Stomach (tissue), 9 donors: ENCODE measurements around the gene SMIM14. TPM values are rescaled to one million over a fixed set of nuclear protein-coding genes. Genes with fewer than 3 reads are reported as not detected.
"Not testable (repeated sequence)": the region's sequence is repeated elsewhere in the genome, so short reads cannot be mapped to it uniquely, and the experiment has no call there.

Source experiments
- DNase-seq, 2 donors: peaks; one replicate each; pipeline versions ENCODE4 v3.0.0 to v3.0.0-alpha.2; 2013 to 2019
- H3K27ac ChIP-seq, 5 donors: fragments of 200-600 bp in 4 of 5; sonication (generic) in 4 of 5; one replicate each; pipeline ENCODE4 v1.5.1; 2013 to 2019; ENCODE audit warnings: mild to moderate bottlenecking in 1 of 5, moderate library complexity in 1 of 5
- H3K27me3 ChIP-seq, 3 donors: fragments of 200-600 bp; sonication (generic); one replicate each; pipeline ENCODE4 v1.5.1; 2017 to 2019; ENCODE audit warnings: mixed run types in 1 of 3
- H3K36me3 ChIP-seq, 4 donors: fragments of 200-600 bp; sonication (generic); 1 replicate in 3 of 4; 2 replicates in 1 of 4; pipeline ENCODE4 v1.5.1; 2016 to 2019
- H3K4me1 ChIP-seq, 4 donors: fragments of 200-600 bp; sonication (generic); one replicate each; pipeline ENCODE4 v1.5.1; 2016 to 2019
- H3K4me3 ChIP-seq, 4 donors: fragments of 200-600 bp; sonication (generic) in 3 of 4; one replicate each; pipeline ENCODE4 v1.5.1; 2016 to 2019; ENCODE audit warnings: mild to moderate bottlenecking in 1 of 4
- H3K9me3 ChIP-seq, 4 donors: fragments of 200-600 bp; sonication (generic); one replicate each; pipeline ENCODE4 v1.5.1; 2016 to 2019
- CTCF ChIP-seq, 7 experiments: fragments of 450-650 bp in 4 of 7; fragments of 200-600 bp in 3 of 7; sonication (generic) in 3 of 7; IDR thresholded peaks; one replicate each; pipeline ENCODE4 v1.5.1; 2016 to 2019; ENCODE audit warnings: antibody characterized with exemption in 7 of 7, control low read depth in 2 of 7, mild to moderate bottlenecking in 1 of 7
- EP300 ChIP-seq: sonication (generic); formaldehyde crosslinking; IDR thresholded peaks from one replicate; pipeline ENCODE4 v1.6.1; 2017; ENCODE audit warnings: antibody characterized with exemption
- POLR2A ChIP-seq, 4 donors: fragments of 450-650 bp; IDR thresholded peaks; one replicate each; pipeline ENCODE4 v1.6.1; 2016; ENCODE audit warnings: antibody characterized with exemption in 4 of 4, control low read depth in 2 of 4, mild to moderate bottlenecking in 1 of 4, moderate library complexity in 1 of 4
- POLR2AphosphoS5 ChIP-seq, 3 donors: sonication (generic); formaldehyde crosslinking; IDR thresholded peaks; one replicate each; pipeline ENCODE4 v1.6.1; 2016; ENCODE audit warnings: antibody characterized with exemption in 3 of 3
- whole genome bisulfite sequencing, 5 donors: extraction: QIAGEN DNeasy Blood & Tissue Kit in 3 of 5; methylation state at CpG; one replicate each; pipeline versions ENCODE4 v1.1.5 to v1.1.7; 2013 to 2018; 5-methylcytosine and 5-hydroxymethylcytosine counted together
- intact Hi-C: fragments of 100-400 bp; cut with DNase I; formaldehyde crosslinking; loops from one replicate; pipeline ENCODE4 v1.15.1; 2023; ENCODE audit warnings: low total_unique reads
- polyA plus RNA-seq, 3 donors: library from polyadenylated mRNA; stranded (reverse); fragments of 200-250 nt; gene quantifications; one replicate each; pipeline ENCODE4 v1.2.3, GENCODE V29; 2013
- total RNA-seq, 5 donors: library from RNA; depleted of rRNA; stranded (reverse); fragments of >200 nt; gene quantifications; one replicate each; pipeline versions ENCODE4 v1.1.0 to v1.2.3, GENCODE V29; 2014 to 2016
- donor health status: healthy with polysubstance abuse.
- donor health status: Bipolar disorder and iron deficiency.
- donor health status: healthy.

The SMIM14 gene
- total and polyA plus RNA-seq, 8 donors, result 11.1 to 83.6 (median 32.7) TPM

DNA sequence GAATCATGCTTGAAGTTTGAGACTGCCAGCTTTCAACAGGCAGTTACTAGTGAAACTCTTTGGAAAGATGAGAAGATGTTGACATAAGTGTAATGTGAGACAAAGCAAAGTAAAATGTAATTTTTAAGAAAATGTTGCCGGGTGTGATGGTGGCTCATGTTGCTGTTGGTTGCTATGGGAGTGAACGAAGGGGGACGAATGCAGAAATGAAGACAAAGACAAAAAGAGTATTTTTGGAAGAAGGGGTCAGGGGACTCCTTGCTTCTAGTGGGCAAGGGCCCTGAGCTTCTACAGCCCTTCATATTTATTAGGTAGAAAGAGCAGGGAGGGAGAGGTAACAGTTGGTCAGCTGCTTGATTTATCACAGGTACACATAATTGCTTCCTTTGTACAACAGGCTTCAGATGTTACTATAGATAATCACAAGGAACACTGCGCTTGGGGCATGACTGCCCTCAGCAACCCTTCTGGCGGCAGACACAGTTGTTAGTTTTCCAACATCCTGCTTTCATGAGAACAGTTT lies 99.5 kb downstream of the SMIM14 start:
- TF ChIP-seq POLR2AphosphoS5 (IDR thresholded peaks at IDR 0.05), result peak in 1 of 3 donors; percentile 22
- no peak for TF ChIP-seq EP300
- no peak for TF ChIP-seq CTCF (IDR thresholded peaks at IDR 0.05)
- no peak for TF ChIP-seq POLR2A (IDR thresholded peaks at IDR 0.05)
- Histone ChIP-seq H3K4me3 (no peak overlapping the region), H3K36me3 (peaks cover 0 to 23% (median 15%) of the 10 kb centered on the region in 4 donors), H3K4me1 (peaks cover 13 to 45% (median 24%) of the 10 kb centered on the region in 4 donors), H3K27me3 (no peaks in the 10 kb centered on the region), H3K27ac (peak overlapping the region in 3 of 5 donors; percentile 19 to 72 (median 40)), H3K9me3 (no peaks in the 10 kb centered on the region)
- intact Hi-C loops, result no loop called here
- peak in 1 of 2 donors; percentile 66 for DNase-seq
- WGBS, 5 donors, result 40 to 61% (median 53%) methylated on average over 5 of the region's 5 CpGs

GRCh38 chr4:39533541-39533940 lies 105.1 kb downstream of the SMIM14 start:
- 94 to 99% (median 96%) methylated on average over 5 of the region's 5 CpGs for WGBS, 5 donors
- peaks cover 0 to 60% (median 40%) of the 10 kb centered on the region in 4 donors for H3K36me3 ChIP-seq
- no peak for TF ChIP-seq POLR2A (IDR thresholded peaks at IDR 0.05)
- TF ChIP-seq EP300, result no peak
- no peak for TF ChIP-seq POLR2AphosphoS5 (IDR thresholded peaks at IDR 0.05)
- no peak for TF ChIP-seq CTCF (IDR thresholded peaks at IDR 0.05)
- no peak overlapping the region for H3K4me3 ChIP-seq
- intact Hi-C loops, result no loop called here
- H3K27ac ChIP-seq, result no peak overlapping the region
- H3K4me1 ChIP-seq, result peaks cover 7 to 13% (median 9%) of the 10 kb centered on the region in 4 donors
- DNase-seq, result no peak
- H3K9me3 ChIP-seq, result no peaks in the 10 kb centered on the region
- no peaks in the 10 kb centered on the region for H3K27me3 ChIP-seq

DNA sequence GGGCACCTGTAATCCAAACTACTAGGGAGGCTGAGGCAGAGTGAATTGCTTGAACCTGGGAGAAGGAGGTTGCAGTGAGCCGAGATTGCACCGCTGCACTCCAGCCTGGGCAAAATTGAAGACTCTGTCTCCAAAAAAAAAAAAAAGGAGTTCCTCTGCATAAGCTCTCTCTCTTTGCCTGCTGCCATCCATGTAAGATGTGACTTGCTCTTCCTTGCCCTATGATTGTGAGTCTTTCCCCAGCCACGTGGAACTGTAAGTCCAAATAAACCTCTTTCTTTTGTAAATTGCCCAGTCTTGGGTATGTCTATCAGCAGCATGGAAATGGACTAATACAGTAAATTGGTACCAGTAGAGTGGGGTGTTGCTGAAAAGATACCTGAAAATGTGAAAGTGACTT lies 106.4 kb downstream of the SMIM14 start:
- DNase-seq, H3K9me3 ChIP-seq, H3K27ac ChIP-seq, H3K27me3 ChIP-seq, intact Hi-C loops, H3K4me3 ChIP-seq: not testable (repeated sequence)
- Histone ChIP-seq H3K4me1 (peaks cover 10 to 18% (median 14%) of the 10 kb centered on the region in 4 donors), H3K36me3 (peaks cover 0 to 60% (median 40%) of the 10 kb centered on the region in 4 donors)
- 79 to 98% (median 92%) methylated on average over 3 of the region's 3 CpGs for WGBS, 5 donors

- no peak for DNase-seq
- TF ChIP-seq POLR2A (IDR thresholded peaks at IDR 0.05), result no peak
- TF ChIP-seq POLR2AphosphoS5 (IDR thresholded peaks at IDR 0.05), result no peak
- TF ChIP-seq EP300, result no peak
- TF ChIP-seq CTCF (IDR thresholded peaks at IDR 0.05), result no peak
- H3K36me3 ChIP-seq, result peaks cover 0 to 51% (median 37%) of the 10 kb centered on the region in 4 donors
- H3K4me1 ChIP-seq, result peaks cover 10 to 26% (median 20%) of the 10 kb centered on the region in 4 donors
- 77 to 99% (median 99%) methylated on average over 3 of the region's 3 CpGs for WGBS, 5 donors
- no peaks in the 10 kb centered on the region for H3K9me3 ChIP-seq
- H3K27ac ChIP-seq, result peak overlapping the region in 1 of 5 donors; percentile 42
- H3K4me3 ChIP-seq, result no peak overlapping the region
- intact Hi-C loops, result no loop called here
- H3K27me3 ChIP-seq, result no peaks in the 10 kb centered on the region
These were observed 108.0 kb downstream of the SMIM14 start for GRCh38 chr4:39530682-39531081.

GRCh38 chr4:39529534-39529933 lies 109.1 kb downstream of the SMIM14 start:
- DNase-seq, result no peak
- peaks cover 0 to 41% (median 28%) of the 10 kb centered on the region in 4 donors for H3K36me3 ChIP-seq
- 74 to 88% (median 84%) methylated on average over 2 of the region's 2 CpGs for WGBS, 5 donors
- H3K27ac ChIP-seq, result peak overlapping the region in 1 of 5 donors; percentile 95
- intact Hi-C loops, result no loop called here
- peaks cover 10 to 37% (median 27%) of the 10 kb centered on the region in 4 donors for H3K4me1 ChIP-seq
- H3K9me3 ChIP-seq, result no peaks in the 10 kb centered on the region
- H3K4me3 ChIP-seq, result peak overlapping the region in 1 of 4 donors; percentile 80
- TF ChIP-seq POLR2AphosphoS5 (IDR thresholded peaks at IDR 0.05) (no peak), POLR2A (IDR thresholded peaks at IDR 0.05) (no peak), EP300 (no peak), CTCF (IDR thresholded peaks at IDR 0.05) (no peak)
- H3K27me3 ChIP-seq, result no peaks in the 10 kb centered on the region
